ENCODE data around the gene RANBP1.

GRCh38 chr22:20102203-20102780, 13.6 kb upstream of the RANBP1 start:
- TF ChIP-seq CTCF (optimal IDR thresholded peaks at IDR 0.05 in 1 of 3, IDR thresholded peaks at IDR 0.05 in 1 of 3, conservative IDR thresholded peaks at IDR 0.05 in 1 of 3; ENCODE audit: extremely low read depth in 1 of 3, insufficient read depth in 2 of 3, low read length in 3 of 3): peak in 1 of 3 experiments; percentile 10
- no peak for TF ChIP-seq EZH2 (IDR thresholded peaks at IDR 0.05; ENCODE audit: low read length)

Measured in keratinocyte (primary cell).